Measurements from ENCODE around the gene S100A7. TPM values are rescaled to one million over a fixed set of nuclear protein-coding genes. Genes with fewer than 3 reads are reported as not detected.

The S100A7 gene
- total RNA-seq, result not detected

DNA sequence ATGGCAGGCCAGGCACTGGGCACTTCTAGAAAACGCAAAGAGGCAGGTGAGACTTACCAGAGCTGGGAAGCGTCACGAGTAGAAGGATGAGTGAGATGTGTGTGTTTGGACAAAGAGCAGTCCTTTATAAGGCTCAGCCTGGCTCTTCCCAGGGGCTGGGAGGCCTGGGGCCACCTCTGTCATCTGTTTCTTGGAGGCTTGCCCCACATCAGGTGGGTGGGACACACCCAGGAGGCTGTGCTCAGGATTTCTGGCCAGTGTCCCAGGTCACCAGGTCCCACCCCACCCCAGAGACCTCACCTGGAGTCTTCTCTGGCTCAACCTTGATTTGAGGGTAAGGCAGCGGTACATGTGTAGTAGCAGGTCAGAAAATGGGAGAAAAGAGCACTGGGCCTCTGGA, at the start of gene S100A7:
S100A7 (minus strand) TSS at position 101 of the 400 bp plus-strand sequence. CDS start 1,638 bp downstream, outside the sequence.
- Mint-ChIP-seq H3K27ac (no peak within 1 kb of the TSS), H3K36me3 (ENCODE audit: low read depth) (no peaks in the 10 kb centered on the region), H3K27me3 (peaks cover 24% of the 10 kb centered on the region), H3K9me3 (no peaks in the 10 kb centered on the region), H3K4me3 (no peak within 1 kb of the TSS), H3K4me1 (no peaks in the 10 kb centered on the region)
- no peak for DNase-seq
- POLR2A ChIA-PET, result no interaction called here
- CTCF ChIA-PET, result no interaction called here

DNA sequence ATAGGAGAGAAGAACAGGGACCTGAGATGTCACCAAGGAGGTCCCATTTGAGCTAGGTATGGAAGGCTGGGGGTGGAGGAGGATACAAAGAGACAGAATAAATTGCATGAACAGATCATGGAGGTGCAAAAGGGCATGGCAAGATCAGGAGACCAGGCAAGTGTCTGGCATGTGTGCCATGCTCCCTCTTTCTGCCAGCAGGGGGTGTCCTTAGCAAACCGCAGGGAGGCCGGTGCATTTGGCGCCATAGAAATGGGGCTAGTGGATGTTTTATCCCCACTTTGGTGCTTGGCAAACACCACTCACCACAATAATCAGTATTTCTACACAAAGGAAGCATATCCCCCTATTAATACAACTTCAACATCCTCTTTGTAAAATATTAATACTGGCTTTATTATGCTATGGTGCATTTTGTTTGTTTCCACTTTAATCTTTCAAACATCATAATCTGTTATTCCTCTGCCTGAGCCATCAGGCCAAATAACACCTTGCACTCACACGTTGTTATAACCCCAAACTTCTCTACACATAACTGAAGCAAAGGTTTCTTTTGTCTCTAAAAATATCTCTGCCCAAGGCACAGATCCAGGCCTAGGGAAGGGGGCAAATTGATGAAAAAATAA, 49.4 kb upstream of the S100A7 start:
- no peaks in the 10 kb centered on the region for H3K27me3 Mint-ChIP-seq
- CTCF ChIA-PET, result interaction anchor here (1.1 to 4.9 kb wide), 9 partner anchors 9 to 210 kb away, joined by 3 to 38 read pairs (median 4); partner anchors contain the start of genes S100A2 and S100A6
- H3K27ac Mint-ChIP-seq, result no peak overlapping the region
- no peaks in the 10 kb centered on the region for H3K36me3 Mint-ChIP-seq (ENCODE audit: low read depth)
- H3K9me3 Mint-ChIP-seq, result no peaks in the 10 kb centered on the region
- H3K4me1 Mint-ChIP-seq, result peaks cover 27% of the 10 kb centered on the region
- POLR2A ChIA-PET, result no interaction called here
- H3K4me3 Mint-ChIP-seq, result no peak overlapping the region
- DNase-seq, result peak; percentile 73

DNA sequence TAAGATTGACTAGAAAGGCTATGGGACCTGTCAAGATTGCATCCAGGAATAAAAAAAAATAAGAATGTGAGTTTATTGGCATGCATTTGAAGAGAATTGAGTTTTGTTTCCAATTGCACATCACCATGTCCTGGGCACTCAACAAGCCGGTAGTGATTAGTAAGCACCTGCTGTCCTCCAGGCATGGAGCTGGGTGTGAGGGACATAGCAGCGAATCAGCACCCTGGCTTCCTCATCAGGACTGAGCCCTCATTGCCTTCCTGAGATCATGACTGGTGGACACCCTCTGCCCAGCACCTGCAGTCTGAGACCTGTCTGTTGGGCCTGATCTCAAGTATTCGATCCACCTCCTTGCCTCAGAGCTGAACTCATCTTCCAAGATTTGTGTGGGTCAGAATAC, 48.6 kb upstream of the S100A7 start:
- no peaks in the 10 kb centered on the region for H3K36me3 Mint-ChIP-seq (ENCODE audit: low read depth)
- no peak overlapping the region for H3K27ac Mint-ChIP-seq
- ChIA-PET POLR2A (no interaction called here), CTCF (interaction anchor here (0.5 to 4.9 kb wide), 8 partner anchors 8 to 140 kb away, joined by 3 to 38 read pairs (median 4); partner anchors contain the start of genes S100A2 and S100A6)
- H3K4me1 Mint-ChIP-seq, result peaks cover 24% of the 10 kb centered on the region
- H3K27me3 Mint-ChIP-seq, result no peaks in the 10 kb centered on the region
- H3K4me3 Mint-ChIP-seq, result no peak overlapping the region
- H3K9me3 Mint-ChIP-seq, result no peaks in the 10 kb centered on the region
- no peak for DNase-seq

DNA sequence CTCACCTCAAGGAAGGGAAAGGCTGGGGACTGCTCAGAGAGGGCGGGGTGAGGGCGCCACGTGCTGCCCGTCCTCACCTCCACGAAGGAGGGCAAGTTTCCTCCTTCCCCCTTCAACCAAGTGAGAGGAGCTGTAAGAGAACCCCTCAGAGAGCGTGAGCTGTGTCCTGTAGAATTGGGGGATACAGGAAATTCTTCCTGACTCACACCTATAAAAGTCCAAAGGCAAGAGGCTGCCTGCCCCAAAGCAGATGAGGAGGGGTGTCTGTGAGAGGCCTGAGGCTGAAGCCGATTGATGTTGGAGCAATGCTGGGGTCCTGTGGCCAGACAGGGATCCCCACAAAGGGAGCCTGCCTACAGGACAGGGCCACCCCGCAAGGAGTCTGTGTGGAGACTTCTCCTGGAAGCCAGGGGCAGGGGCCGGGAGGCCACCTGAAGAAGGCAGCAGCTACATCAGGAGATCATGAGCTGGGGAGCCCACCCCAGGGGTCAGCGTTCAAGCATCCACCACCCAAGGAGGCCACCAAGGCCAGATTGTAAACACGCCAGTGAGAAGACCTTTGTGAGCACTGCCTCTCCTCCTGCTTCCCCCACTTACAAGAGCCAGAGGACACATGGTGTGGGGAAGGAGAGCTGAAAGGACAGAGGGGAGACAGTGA, 47.6 kb upstream of the S100A7 start:
- Mint-ChIP-seq H3K36me3 (ENCODE audit: low read depth) (no peaks in the 10 kb centered on the region), H3K27ac (no peak overlapping the region), H3K27me3 (no peaks in the 10 kb centered on the region), H3K4me1 (peaks cover 19% of the 10 kb centered on the region), H3K4me3 (no peak overlapping the region), H3K9me3 (no peaks in the 10 kb centered on the region)
- DNase-seq, result no peak
- ChIA-PET CTCF (interaction anchor here (0.5 to 0.8 kb wide), 3 partner anchors 16 to 972 kb away, joined by 3 to 4 read pairs (median 3); no protein-coding TSS in a partner anchor), POLR2A (no interaction called here)

DNA sequence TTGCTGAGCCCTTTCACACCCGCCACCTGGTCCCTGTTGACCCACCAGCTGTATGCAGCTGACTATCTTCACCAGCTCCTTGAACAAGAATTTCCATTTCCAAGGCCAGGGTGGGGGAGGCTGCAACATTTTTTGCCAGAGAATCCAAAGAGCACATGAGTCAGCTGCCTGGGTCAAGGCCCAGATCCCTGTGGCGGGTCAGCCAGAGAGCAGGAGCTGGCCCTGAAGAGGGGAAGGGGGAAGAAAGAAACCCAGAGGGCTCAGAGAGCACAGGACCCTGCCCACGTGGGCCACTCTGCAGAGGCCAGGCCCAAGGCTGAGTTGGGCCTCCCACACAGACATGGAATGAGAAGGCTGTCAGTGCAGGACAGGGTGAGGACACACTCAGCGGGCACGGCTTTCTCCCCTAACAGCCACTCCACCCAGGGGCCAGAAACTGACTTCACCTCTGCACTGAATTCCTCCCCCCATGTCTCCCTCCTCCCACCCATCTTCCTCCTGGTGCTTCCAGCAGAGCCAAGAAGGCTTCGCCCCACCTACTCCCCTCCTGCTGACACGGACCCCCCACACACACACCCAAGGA, 46.5 kb upstream of the S100A7 start:
- Mint-ChIP-seq H3K36me3 (ENCODE audit: low read depth) (no peaks in the 10 kb centered on the region), H3K27ac (no peak overlapping the region), H3K9me3 (no peaks in the 10 kb centered on the region), H3K4me1 (peaks cover 17% of the 10 kb centered on the region), H3K4me3 (no peak overlapping the region), H3K27me3 (no peaks in the 10 kb centered on the region)
- CTCF ChIA-PET, result no interaction called here
- POLR2A ChIA-PET, result no interaction called here
- no peak for DNase-seq

DNA sequence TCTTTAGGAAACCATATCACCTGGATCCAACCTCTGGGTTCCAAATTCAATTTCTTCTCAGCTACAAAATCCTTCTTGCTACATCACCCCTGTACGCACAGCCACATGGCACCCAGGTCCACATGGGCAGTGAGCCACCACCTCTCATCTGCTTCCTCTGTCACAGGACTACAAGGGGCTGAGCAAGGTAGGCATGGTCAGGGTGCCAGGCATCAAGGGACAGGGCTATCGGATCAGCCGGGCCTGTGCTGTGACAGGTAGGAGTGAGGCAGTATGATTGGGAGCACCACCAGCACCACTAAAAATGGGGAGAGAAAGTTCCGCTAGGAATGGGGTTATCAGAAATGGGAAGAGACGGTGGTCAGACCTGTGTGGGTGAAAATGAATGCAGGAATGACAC, 45.9 kb upstream of the S100A7 start:
- Mint-ChIP-seq H3K9me3 (no peaks in the 10 kb centered on the region), H3K27ac (no peak overlapping the region)
- POLR2A ChIA-PET, result no interaction called here

DNA sequence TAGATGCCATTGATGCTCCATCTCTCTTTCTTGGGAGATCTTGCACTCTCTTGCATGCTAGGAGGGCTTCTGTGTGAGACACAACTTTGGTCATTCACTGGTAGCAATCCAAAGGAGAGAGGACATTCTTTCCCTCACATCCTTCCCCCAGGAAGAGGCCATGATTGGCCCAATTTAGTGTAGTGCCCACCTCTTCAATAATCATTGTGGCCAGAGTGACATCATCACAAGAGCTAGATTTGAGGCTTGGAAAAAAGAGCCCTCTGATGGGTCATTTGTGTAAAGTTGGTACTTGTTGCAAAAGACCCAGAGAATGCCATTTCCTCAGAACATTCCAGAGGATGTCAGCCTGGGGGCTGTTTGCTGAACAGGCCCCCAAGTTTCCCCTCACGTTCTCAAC, 45.1 kb upstream of the S100A7 start:
- Mint-ChIP-seq H3K9me3 (no peaks in the 10 kb centered on the region), H3K4me3 (no peak overlapping the region)
- CTCF ChIA-PET, result no interaction called here

More for the DNA sequence above, 45.9 kb upstream of the S100A7 start:
- CTCF ChIA-PET, result no interaction called here
- no peak overlapping the region for H3K4me3 Mint-ChIP-seq
- H3K4me1 Mint-ChIP-seq, result peaks cover 13% of the 10 kb centered on the region
- no peak for DNase-seq
- no peaks in the 10 kb centered on the region for H3K27me3 Mint-ChIP-seq
- H3K36me3 Mint-ChIP-seq (ENCODE audit: low read depth), result no peaks in the 10 kb centered on the region

DNA sequence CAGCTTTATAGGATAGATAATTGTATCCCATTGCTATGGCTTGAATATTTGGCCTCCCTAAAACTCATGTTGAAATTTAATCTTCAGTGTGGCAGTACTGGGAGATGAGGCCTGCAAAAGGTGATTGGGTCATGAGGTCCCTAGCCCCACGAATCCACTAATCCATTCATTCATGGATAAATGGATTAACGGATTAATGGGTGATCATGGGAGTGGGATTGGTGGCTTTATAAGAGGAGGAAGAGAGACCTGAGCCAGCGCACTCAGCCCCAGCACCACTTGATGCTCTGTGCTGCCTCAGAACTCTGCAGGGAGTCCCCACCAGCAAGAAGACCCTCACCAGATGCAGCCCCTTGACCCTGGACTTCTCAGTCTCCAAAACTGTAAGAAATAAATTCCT, 43.3 kb upstream of the S100A7 start:
- ChIA-PET CTCF (interaction anchor here (0.8 to 0.9 kb wide), 2 partner anchors 25 to 130 kb away, joined by 3 to 4 read pairs; no protein-coding TSS in a partner anchor), POLR2A (no interaction called here)
- Mint-ChIP-seq H3K4me3 (no peak overlapping the region), H3K36me3 (ENCODE audit: low read depth) (no peaks in the 10 kb centered on the region), H3K9me3 (no peaks in the 10 kb centered on the region), H3K27me3 (peaks cover 11% of the 10 kb centered on the region), H3K4me1 (no peaks in the 10 kb centered on the region), H3K27ac (no peak overlapping the region)
- no peak for DNase-seq

More for the DNA sequence above, 45.1 kb upstream of the S100A7 start:
- Mint-ChIP-seq H3K27ac (no peak overlapping the region), H3K36me3 (ENCODE audit: low read depth) (no peaks in the 10 kb centered on the region), H3K27me3 (no peaks in the 10 kb centered on the region), H3K4me1 (peaks cover 5% of the 10 kb centered on the region)
- POLR2A ChIA-PET, result no interaction called here
- DNase-seq, result no peak

DNA sequence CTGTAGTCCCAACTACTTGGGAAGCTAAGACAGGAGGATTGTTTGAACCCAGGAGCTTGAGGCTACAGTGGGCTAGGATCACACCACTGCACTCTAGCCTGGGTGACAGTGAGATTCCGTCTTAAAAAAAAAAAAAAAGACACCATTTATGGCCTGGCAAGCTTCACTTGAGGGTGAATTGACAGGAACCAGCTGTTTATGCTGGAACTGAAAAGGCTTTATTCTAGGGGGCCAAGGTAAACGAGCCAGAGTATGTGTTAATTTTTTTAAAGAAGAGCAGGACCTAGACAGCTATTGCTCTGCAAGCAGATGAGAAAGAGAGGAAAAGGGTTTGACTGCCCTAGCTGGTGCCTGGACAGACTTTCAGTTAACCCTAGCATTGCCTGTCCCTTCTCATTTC, 38.3 kb upstream of the S100A7 start:
- Mint-ChIP-seq H3K36me3 (ENCODE audit: low read depth) (no peaks in the 10 kb centered on the region), H3K9me3 (no peaks in the 10 kb centered on the region), H3K27ac (no peak overlapping the region), H3K4me3 (no peak overlapping the region), H3K27me3 (peaks cover 29% of the 10 kb centered on the region), H3K4me1 (no peaks in the 10 kb centered on the region)
- ChIA-PET CTCF (interaction anchor here (1.7 kb wide), 1 partner anchor 14 kb away, joined by 3 read pairs; no protein-coding TSS in a partner anchor), POLR2A (no interaction called here)
- no peak for DNase-seq

DNA sequence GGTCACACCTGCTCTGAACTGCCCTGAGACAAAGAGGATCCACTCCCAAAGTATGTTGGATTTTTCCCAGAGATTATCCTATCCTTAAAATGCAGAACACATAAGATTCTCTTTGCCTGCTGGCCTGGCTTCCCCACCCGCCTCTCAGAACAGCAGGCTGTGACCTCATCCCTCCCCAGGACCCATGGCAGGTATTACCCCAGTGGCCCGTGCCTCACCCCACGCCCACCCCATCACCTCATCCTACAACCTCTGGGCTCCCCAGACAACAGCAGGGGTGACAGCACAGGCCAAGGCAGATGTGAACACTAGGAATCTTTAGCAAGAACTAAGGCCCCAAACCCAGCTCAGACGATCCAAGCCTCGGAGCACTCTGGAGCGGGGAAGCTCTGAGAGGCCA, 35.1 kb upstream of the S100A7 start:
- H3K27ac Mint-ChIP-seq, result no peak overlapping the region
- POLR2A ChIA-PET, result no interaction called here
- no peak overlapping the region for H3K4me3 Mint-ChIP-seq
- H3K36me3 Mint-ChIP-seq (ENCODE audit: low read depth), result no peaks in the 10 kb centered on the region
- CTCF ChIA-PET, result interaction anchor here (1.2 to 2.1 kb wide), 4 partner anchors 17 to 143 kb away, joined by 3 to 9 read pairs (median 4); no protein-coding TSS in a partner anchor
- no peak for DNase-seq
- no peaks in the 10 kb centered on the region for H3K9me3 Mint-ChIP-seq
- no peaks in the 10 kb centered on the region for H3K4me1 Mint-ChIP-seq
- peaks cover 29% of the 10 kb centered on the region for H3K27me3 Mint-ChIP-seq

DNA sequence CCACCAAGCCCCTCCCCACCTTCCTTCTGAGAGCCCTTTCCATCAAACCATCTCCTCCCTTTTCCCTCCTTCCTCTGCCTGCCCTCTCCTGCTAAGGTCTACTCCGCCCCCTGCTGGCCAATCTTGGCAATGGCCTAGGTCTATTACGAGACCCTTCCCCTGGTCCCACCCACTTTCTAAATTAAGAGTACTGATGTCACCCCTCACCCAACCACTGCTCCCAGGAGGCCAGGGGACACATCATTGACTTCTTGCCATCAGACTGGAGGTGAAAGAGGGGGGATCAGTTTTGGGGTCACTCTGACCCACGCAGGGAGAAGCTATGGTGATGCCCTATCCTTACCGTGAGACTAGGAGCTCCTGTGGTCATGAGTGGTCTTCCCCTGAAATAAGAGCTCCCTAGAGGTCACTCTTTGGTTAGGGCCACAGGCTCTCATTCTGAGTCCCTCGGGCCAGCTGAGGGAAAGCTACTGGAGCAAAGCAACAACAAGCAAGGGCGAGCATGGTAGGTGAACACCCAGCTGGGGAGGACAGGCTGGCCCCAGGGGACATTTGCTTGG, 34.6 kb upstream of the S100A7 start:
- CTCF ChIA-PET, result interaction anchor here (1.2 to 2.1 kb wide), 4 partner anchors 17 to 143 kb away, joined by 3 to 9 read pairs (median 4); no protein-coding TSS in a partner anchor
- Mint-ChIP-seq H3K4me1 (no peaks in the 10 kb centered on the region), H3K4me3 (no peak overlapping the region), H3K27ac (no peak overlapping the region), H3K27me3 (peaks cover 28% of the 10 kb centered on the region), H3K9me3 (no peaks in the 10 kb centered on the region), H3K36me3 (ENCODE audit: low read depth) (no peaks in the 10 kb centered on the region)
- DNase-seq, result peak; percentile 82
- POLR2A ChIA-PET, result no interaction called here

DNA sequence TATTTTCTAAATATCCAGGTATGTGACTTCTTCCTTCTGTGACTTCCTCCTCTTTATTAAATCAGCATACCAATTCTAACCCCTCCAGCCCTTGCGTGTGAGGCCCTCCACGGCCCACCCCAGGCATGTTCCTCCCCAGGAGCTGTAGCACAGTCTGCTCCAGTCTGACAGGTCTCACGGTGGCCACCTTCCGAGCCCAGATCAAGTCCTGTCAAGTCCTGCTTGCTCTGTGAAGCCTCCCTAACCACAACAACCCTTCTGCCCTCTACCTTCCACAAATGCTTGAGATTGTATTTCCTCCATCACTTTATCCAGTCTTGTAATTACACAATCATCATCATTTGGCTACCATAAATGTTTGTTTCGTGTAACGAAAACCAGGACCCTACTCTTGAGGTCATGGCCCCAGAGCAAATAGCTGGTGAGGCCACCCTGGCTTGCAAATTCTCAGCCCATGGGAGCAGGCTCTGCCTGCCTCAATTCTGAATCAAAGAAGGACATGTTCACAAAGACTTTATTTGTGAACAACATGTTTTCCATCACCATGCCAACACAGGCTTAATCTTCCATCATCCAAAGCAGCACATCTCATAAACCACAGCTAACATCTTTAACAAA, 33.0 kb upstream of the S100A7 start:
- H3K9me3 Mint-ChIP-seq, result no peaks in the 10 kb centered on the region
- no peaks in the 10 kb centered on the region for H3K4me1 Mint-ChIP-seq
- no peak for DNase-seq
- no peaks in the 10 kb centered on the region for H3K36me3 Mint-ChIP-seq (ENCODE audit: low read depth)
- H3K27ac Mint-ChIP-seq, result no peak overlapping the region
- peaks cover 16% of the 10 kb centered on the region for H3K27me3 Mint-ChIP-seq
- H3K4me3 Mint-ChIP-seq, result no peak overlapping the region
- ChIA-PET CTCF (no interaction called here), POLR2A (no interaction called here)

Measured in activated CD4-positive, alpha-beta T cell treated with anti-CD3 and anti-CD28 coated beads, Interleukin-2, amount 10 ng/mL, durations not matched to agents 7 days and 5 days (primary cell).